GM12878 (cell line): Measurements from ENCODE around the gene ESRRB. TPM values are rescaled to one million over a fixed set of nuclear protein-coding genes. Genes with fewer than 3 reads are reported as not detected.

Experiments used
- ATAC-seq: fragments of 200-7000 bp; cut with Tn5 transposase; 3 replicates; pipeline ENCODE4 v1.9.1; 2020; ENCODE audit warnings: mild to moderate bottlenecking, moderate library complexity
- BruUV-seq: library from RNA; stranded (reverse); fragments of 400-500 nt; replicated peaks from 2 replicates; lab custom pipeline; 2021; lab: Mats Ljungman, UMichigan
- CTCF ChIA-PET: fragments of 300-600 bp; sonication (Branson Sonifier 250); formaldehyde crosslinking; extraction: SDS; loops from one replicate; lab custom pipeline; 2021; ENCODE audit warnings: inconsistent platforms; lab: Yijun Ruan, JAX
- POLR2A ChIA-PET: fragments of 350-600 bp; formaldehyde crosslinking; extraction: SDS; loops from one replicate; lab custom pipeline; 2021; ENCODE audit warnings: inconsistent platforms; lab: Charles Lee
- RAD21 ChIA-PET: fragments of 300-600 bp; sonication (Branson Sonifier 250); formaldehyde crosslinking; loops from one replicate; lab custom pipeline; 2023; ENCODE audit warnings: antibody characterized with exemption; ENCODE audit not compliant: unreplicated experiment; lab: Charles Lee
- SMC1A ChIA-PET: fragments of 300-600 bp; sonication (Branson Sonifier 250); formaldehyde crosslinking; loops from one replicate; lab custom pipeline; 2023; ENCODE audit not compliant: unreplicated experiment, uncharacterized antibody; lab: Charles Lee
- DNase-seq: peaks from one replicate; pipeline ENCODE4 v3.0.0-alpha.2; 2011; ENCODE audit warnings: low read depth, low spot score
- FAIRE-seq: peaks from 3 replicates; lab custom pipeline; 2011; peaks lifted over from hg19 to GRCh38; lab: Jason Lieb, UNC
- H2AFZ ChIP-seq: 2 replicates; pipeline ENCODE4 v1.6.0; 2011; ENCODE audit warnings: low read depth, low read length, control low read depth; ENCODE audit not compliant: control insufficient read depth
- H3K27ac ChIP-seq: 2 replicates; pipeline ENCODE4 v1.5.1; 2011; ENCODE audit warnings: control low read depth; ENCODE audit not compliant: control insufficient read depth, insufficient read depth
- H3K27me3 ChIP-seq, 2 experiments: replicated peaks in 1 of 2; 2 replicates each; pipeline versions ENCODE4 v1.6.0 to v1.6.1; 2011; ENCODE audit warnings: low read length in 1 of 2; ENCODE audit not compliant: control insufficient read depth in 2 of 2, insufficient read depth in 2 of 2
- H3K36me3 ChIP-seq, 2 experiments: 2 replicates each; pipeline ENCODE4 v1.5.1; 2011; ENCODE audit warnings: low read length in 1 of 2; ENCODE audit not compliant: control insufficient read depth in 2 of 2, insufficient read depth in 2 of 2
- H3K4me1 ChIP-seq: 2 replicates; pipeline ENCODE4 v1.6.1; 2011; ENCODE audit warnings: mild to moderate bottlenecking, low read length, moderate library complexity, mixed read lengths; ENCODE audit not compliant: control insufficient read depth, insufficient read depth
- H3K4me2 ChIP-seq: 2 replicates; pipeline ENCODE4 v1.6.0; 2011; ENCODE audit warnings: control low read depth; ENCODE audit not compliant: control insufficient read depth, insufficient read depth
- H3K4me3 ChIP-seq: fragments of 200-600 bp; sonication (generic); 2 replicates; pipeline ENCODE4 v1.5.1; 2016
- H3K79me2 ChIP-seq: 2 replicates; pipeline ENCODE4 v1.6.0; 2011; ENCODE audit warnings: low read length; ENCODE audit not compliant: control insufficient read depth, insufficient read depth
- H3K9ac ChIP-seq: 2 replicates; pipeline ENCODE4 v1.8.0; 2011; ENCODE audit warnings: low read length, control low read depth, mixed read lengths; ENCODE audit not compliant: control insufficient read depth, insufficient read depth
- H3K9me3 ChIP-seq: replicated peaks from 3 replicates; pipeline ENCODE4 v1.5.1; 2011; ENCODE audit warnings: mild to moderate bottlenecking, low read length; ENCODE audit not compliant: control insufficient read depth, insufficient read depth
- H4K20me1 ChIP-seq: 2 replicates; pipeline ENCODE4 v1.6.0; 2011; ENCODE audit not compliant: control insufficient read depth, insufficient read depth
- ASH2L ChIP-seq: fragments of 300-600, 200-600 bp; sonication (generic); IDR thresholded peaks from 2 replicates; pipeline ENCODE4 v1.6.1; 2017; ENCODE audit warnings: low read depth, mild to moderate bottlenecking, borderline replicate concordance
- BRCA1 ChIP-seq: IDR thresholded peaks from 2 replicates; pipeline ENCODE4 v1.6.1; 2011; ENCODE audit warnings: low read depth, low read length, improper control_type of control experiment
- CBX5 ChIP-seq: sonication (generic); IDR thresholded peaks from 2 replicates; pipeline ENCODE4 v1.6.1; 2016; ENCODE audit warnings: low read depth, moderate library complexity, mild to moderate bottlenecking, inconsistent platforms
- EZH2 ChIP-seq: IDR thresholded peaks from 2 replicates; pipeline ENCODE4 v1.6.1; 2012; ENCODE audit warnings: low read depth, mild to moderate bottlenecking, control low read depth, inconsistent platforms, low read length, borderline replicate concordance; ENCODE audit not compliant: control insufficient read depth
- HDAC2 ChIP-seq: fragments of 200-600 bp; sonication (generic); IDR thresholded peaks from 2 replicates; pipeline ENCODE4 v1.6.1; 2017
- JUNB ChIP-seq: IDR thresholded peaks from 2 replicates; pipeline ENCODE4 v1.6.1; 2016; ENCODE audit warnings: antibody characterized with exemption, mild to moderate bottlenecking
- SMAD1 ChIP-seq: fragments of 450-650 bp; IDR thresholded peaks from 2 replicates; pipeline ENCODE4 v1.6.1; 2018; ENCODE audit warnings: mild to moderate bottlenecking, low read depth; ENCODE audit not compliant: partially characterized antibody
- SP1 ChIP-seq: IDR thresholded peaks from one replicate; pipeline ENCODE4 v1.6.1; 2011; ENCODE audit warnings: low read depth, low read length
- SREBF1 ChIP-seq: IDR thresholded peaks from 2 replicates; pipeline ENCODE4 v1.6.1; 2012; ENCODE audit warnings: mild to moderate bottlenecking, low read length
- SRF ChIP-seq, 2 experiments: IDR thresholded peaks; 2 replicates each; pipeline ENCODE4 v1.6.1; 2011; ENCODE audit warnings: low read depth in 2 of 2, low read length in 2 of 2, mild to moderate bottlenecking in 1 of 2, moderate library complexity in 1 of 2
- TBL1XR1 ChIP-seq: IDR thresholded peaks from 2 replicates; pipeline ENCODE4 v1.6.1; 2012; ENCODE audit warnings: low read depth, low read length, improper control_type of control experiment
- TCF3 ChIP-seq: IDR thresholded peaks from 2 replicates; pipeline ENCODE4 v1.6.1; 2012; ENCODE audit warnings: low read depth, mild to moderate bottlenecking, low read length, borderline replicate concordance; ENCODE audit not compliant: insufficient read depth
- ZZZ3 ChIP-seq: IDR thresholded peaks from 2 replicates; pipeline ENCODE4 v1.6.1; 2011; ENCODE audit warnings: low read depth; ENCODE audit not compliant: control insufficient read depth, insufficient read length
- WGBS: methylation state at CpG from one replicate; pipeline ENCODE4 v1.1.6; 2016; ENCODE audit warnings: low lambda C conversion rate; ENCODE audit not compliant: insufficient replicate concordance, insufficient coverage; ENCODE audit errors: missing lambda C conversion rate; 5-methylcytosine and 5-hydroxymethylcytosine counted together
- in situ Hi-C: fragments of 300-500 bp; cut with MboI; formaldehyde crosslinking; loops from 9 replicates; pipeline ENCODE4 v1.14.3; 2018; ENCODE audit warnings: mixed read lengths
- intact Hi-C: fragments of 100-400 bp; cut with micrococcal nuclease; formaldehyde crosslinking; loops from one replicate; pipeline ENCODE4 v1.14.2; 2022; ENCODE audit not compliant: unreplicated experiment
- polyA plus RNA-seq, 11 experiments: library from polyadenylated mRNA; depleted of rRNA in 4 of 11; unstranded in 6 of 11; stranded (reverse) in 5 of 11; fragments of >200 nt; fragmentation: Nextera tagmentation in 4 of 11; fragmentation: Illumina TruSeq in 1 of 11; extraction: Ambion mirVana in 4 of 11; extraction: Trizol in 1 of 11; gene quantifications; 1 replicate in 1 of 11; 2 replicates in 10 of 11; pipeline versions ENCODE4 v1.2.1 to v1.2.3, GENCODE V29; 2011 to 2016; ENCODE audit warnings: inconsistent platforms in 2 of 11, missing spikeins in 2 of 11, low read depth in 1 of 11
- total RNA-seq, 4 experiments: library from RNA; depleted of rRNA in 3 of 4; stranded (reverse); fragments of >200 nt in 3 of 4; fragmentation: Illumina TruSeq in 1 of 4; extraction: Trizol in 1 of 4; gene quantifications; 2 replicates each; pipeline versions ENCODE4 v1.2.1 to v1.2.3, GENCODE V29; 2013 to 2021
- TF ChIP-seq, protein P1 (sequence below): IDR thresholded peaks from 2 replicates; pipeline ENCODE4 v1.6.1; 2012; ENCODE audit warnings: low read length, inconsistent platforms
- TF ChIP-seq, protein P2 (sequence below): IDR thresholded peaks from 2 replicates; pipeline ENCODE4 v1.6.1; 2011; ENCODE audit warnings: borderline replicate concordance, low read depth, mild to moderate bottlenecking, moderate library complexity, mixed read lengths, low read length; ENCODE audit not compliant: insufficient read depth; ENCODE audit errors: extremely low read length

ESRRB gene
- total and polyA plus RNA-seq, 10 of the 15 experiments (the other 5 are each of a cell fraction or from before 2014, with no cell fraction given) = 0.03 to 0.73 (median 0.11) TPM; not detected in 6

DNA sequence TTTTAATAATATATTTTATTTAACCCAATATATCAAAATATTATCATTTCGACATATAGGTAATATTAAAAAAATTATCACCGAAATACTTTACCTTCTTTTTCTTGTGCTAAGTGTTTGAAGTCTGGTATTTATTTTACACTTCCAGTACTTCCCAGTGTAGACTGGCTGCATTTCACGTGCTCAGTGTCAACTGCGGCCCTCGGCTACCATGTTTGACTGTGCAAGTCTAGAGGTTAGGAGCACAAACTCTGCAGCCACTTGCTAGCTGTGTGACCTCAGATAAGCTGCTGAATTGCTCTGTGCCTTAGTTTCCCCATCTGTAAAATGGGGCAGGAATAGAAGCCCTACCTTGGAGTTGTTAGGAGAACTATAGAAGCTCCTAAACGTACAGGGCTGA, 42.3 kb upstream of the ESRRB start:
- H3K79me2 ChIP-seq = no peaks in the 10 kb centered on the region
- intact Hi-C loops = no loop called here
- H3K9me3 ChIP-seq = no peaks in the 10 kb centered on the region
- no peak for FAIRE-seq
- no peak overlapping the region for H2AFZ ChIP-seq
- CTCF ChIA-PET = interaction anchor here (2.0 kb wide), 1 partner anchor 283 kb away, joined by 5 read pairs; no protein-coding TSS in a partner anchor
- no peak for ATAC-seq
- in situ Hi-C loops = no loop called here
- no peak overlapping the region for H3K4me3 ChIP-seq
- POLR2A ChIA-PET = interaction anchor here (0.6 kb wide), 1 partner anchor 9 kb away, joined by 7 read pairs; no protein-coding TSS in a partner anchor
- SMC1A ChIA-PET = interaction anchor here (1.4 kb wide), 1 partner anchor 19 kb away, joined by 5 read pairs; no protein-coding TSS in a partner anchor
- BruUV-seq = no TSS peak
- no peak for DNase-seq
- TF ChIP-seq ASH2L = no peak
- TF ChIP-seq, protein P1, sequence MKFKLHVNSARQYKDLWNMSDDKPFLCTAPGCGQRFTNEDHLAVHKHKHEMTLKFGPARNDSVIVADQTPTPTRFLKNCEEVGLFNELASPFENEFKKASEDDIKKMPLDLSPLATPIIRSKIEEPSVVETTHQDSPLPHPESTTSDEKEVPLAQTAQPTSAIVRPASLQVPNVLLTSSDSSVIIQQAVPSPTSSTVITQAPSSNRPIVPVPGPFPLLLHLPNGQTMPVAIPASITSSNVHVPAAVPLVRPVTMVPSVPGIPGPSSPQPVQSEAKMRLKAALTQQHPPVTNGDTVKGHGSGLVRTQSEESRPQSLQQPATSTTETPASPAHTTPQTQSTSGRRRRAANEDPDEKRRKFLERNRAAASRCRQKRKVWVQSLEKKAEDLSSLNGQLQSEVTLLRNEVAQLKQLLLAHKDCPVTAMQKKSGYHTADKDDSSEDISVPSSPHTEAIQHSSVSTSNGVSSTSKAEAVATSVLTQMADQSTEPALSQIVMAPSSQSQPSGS = no peak
- TF ChIP-seq, protein P2, sequence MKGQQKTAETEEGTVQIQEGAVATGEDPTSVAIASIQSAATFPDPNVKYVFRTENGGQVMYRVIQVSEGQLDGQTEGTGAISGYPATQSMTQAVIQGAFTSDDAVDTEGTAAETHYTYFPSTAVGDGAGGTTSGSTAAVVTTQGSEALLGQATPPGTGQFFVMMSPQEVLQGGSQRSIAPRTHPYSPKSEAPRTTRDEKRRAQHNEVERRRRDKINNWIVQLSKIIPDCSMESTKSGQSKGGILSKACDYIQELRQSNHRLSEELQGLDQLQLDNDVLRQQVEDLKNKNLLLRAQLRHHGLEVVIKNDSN = no peak
- no peak for TF ChIP-seq JUNB
- no peak for TF ChIP-seq HDAC2
- no peak for TF ChIP-seq TBL1XR1
- TF ChIP-seq SP1 = no peak
- no peak for TF ChIP-seq ZZZ3
- TF ChIP-seq SREBF1 = no peak
- no peak for TF ChIP-seq SRF (IDR thresholded peaks at IDR 0.05; ENCODE audit: low read depth in 2 of 2, low read length in 2 of 2)
- no peak for TF ChIP-seq CBX5
- no peak for TF ChIP-seq EZH2
- no peak for TF ChIP-seq BRCA1
- TF ChIP-seq TCF3 = no peak
- no peak for TF ChIP-seq SMAD1
- no peaks in the 10 kb centered on the region for H3K4me1 ChIP-seq
- H3K36me3 ChIP-seq = no peaks in the 10 kb centered on the region
- H3K9ac ChIP-seq = no peak overlapping the region
- H3K27me3 ChIP-seq = peaks cover 0 to 6% of the 10 kb centered on the region in 2 experiments
- 64% methylated on average over 6 of the region's 6 CpGs for WGBS
- H3K27ac ChIP-seq = no peak overlapping the region
- RAD21 ChIA-PET = interaction anchor here (0.6 kb wide), 1 partner anchor 20 kb away, joined by 3 read pairs; no protein-coding TSS in a partner anchor
- no peaks in the 10 kb centered on the region for H4K20me1 ChIP-seq
- H3K4me2 ChIP-seq = no peak overlapping the region
